CD4-positive, alpha-beta T cell treated with Interleukin-21 for 1 hour (primary cell): Measurements from ENCODE around the gene SEPSECS.

Experiments used
- DNase-seq: peaks from one replicate; pipeline ENCODE4 v3.0.0-alpha.2; 2020

Gene SEPSECS

GRCh38 chr4:25078523-25078922 is 81.7 kb downstream of the SEPSECS start:
- no peak for DNase-seq

DNA sequence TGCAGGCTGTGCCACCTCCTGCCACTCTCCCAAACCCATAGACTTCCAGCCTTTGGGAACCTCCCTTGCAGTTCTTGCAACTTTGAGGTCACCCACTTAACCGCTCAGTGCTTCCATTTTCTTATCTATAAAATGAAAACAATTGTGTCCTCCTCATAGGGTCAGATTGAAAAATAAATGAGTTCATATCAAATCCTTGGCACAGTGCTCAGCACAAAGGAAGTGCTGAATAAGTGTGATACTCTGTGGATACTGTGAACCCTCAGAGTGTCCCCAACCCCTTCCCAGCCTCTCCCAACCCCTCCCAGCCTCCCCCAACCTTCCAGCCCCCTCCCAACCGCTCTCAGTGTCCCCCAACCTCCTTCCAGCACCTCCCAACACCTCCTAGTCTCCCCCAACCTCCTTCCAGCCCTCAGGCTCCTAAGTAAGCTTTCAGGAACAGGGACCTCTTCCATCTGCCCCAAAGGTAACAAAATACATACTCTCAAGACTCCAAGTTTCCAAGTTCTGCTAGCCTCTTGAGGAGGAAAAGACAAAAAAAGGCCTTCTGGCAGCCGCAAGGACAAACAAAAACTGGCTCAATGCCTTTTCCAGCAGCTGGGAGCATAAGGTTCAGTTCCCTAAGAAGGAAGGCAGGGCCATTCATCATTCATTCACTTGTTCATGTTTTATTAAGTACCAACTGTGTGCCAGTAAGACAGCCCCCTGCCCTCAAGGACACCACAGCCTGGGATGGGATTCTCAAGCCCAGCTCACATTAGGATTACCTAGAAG is 83.4 kb downstream of the SEPSECS start:
- DNase-seq: no peak

DNA sequence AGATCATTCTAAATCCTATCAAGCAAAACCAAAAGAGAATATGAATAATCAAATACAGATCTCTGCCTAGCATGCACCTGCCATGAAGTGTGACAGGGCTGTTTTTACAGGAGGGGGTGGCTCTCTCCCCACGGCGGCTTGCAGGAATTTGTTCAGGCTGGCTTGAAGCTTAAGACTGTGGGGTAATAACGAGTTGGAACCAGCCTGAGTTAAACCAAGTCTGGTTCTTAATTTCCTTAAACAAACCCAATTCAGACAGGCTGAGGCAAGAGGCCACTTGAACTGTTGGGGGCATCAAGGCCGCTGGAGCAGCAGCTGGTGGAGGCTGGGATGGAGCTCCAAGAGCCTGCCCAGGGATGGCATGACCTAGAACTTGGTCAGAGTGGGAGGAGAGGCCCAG is 84.4 kb downstream of the SEPSECS start:
- no peak for DNase-seq

DNA sequence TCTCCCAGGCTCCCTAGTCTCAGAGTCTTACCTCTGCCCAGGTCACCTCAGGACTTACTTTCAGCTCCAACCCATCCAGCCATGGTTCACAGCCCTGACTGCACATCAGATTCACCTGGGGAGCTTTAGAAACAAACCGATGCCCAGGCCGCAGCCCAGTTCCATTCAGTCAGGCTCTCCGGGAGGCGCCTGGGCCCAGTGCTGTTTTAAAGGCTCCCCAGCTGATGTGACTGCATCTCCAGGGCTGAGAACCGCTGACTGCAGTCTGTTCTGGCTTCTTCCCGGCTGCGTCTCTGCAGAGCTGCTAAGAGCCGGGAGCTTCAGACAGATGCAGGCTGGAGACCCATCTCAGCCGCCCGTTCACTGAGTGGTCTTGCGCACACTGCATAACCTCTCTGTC is 85.1 kb downstream of the SEPSECS start:
- DNase-seq: no peak

DNA sequence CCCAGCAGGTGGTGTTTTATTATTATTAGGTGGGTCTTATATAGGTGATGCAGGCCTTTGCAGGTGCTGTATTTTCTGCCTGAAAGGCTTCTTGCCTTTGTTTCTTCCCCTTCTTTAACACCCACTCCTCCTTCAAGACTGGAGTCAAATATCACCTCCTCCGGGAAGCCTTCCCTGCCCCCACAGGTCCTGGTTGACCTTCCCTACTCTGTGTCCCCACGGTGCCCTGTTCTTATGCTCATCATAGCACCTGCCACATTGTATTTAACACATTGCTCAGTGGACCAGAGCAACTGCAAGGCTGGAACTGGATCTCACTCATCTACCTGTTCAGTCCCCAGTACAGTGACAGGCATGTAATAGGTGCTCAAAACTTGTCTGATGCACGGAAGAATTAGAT is 89.7 kb downstream of the SEPSECS start:
- no peak for DNase-seq
